ENCODE measurements around the gene CDK12.

CDK12 gene

GRCh38 chr17:39582658-39583057 lies 121.4 kb downstream of the CDK12 start:
- DNase-seq (ENCODE audit: low spot score), result no peak

Measured in putamen (tissue), 1 donor.